Stimulated activated CD8-positive, alpha-beta memory T cell treated with anti-CD3 and anti-CD28 coated beads, Interleukin-2, amount 100 ng/mL, for 1 hour (primary cell): ENCODE results near the gene PCGF3.

ENCODE experiments used
- DNase-seq, 2 donors: peaks; one replicate each; pipeline ENCODE4 v3.0.0-alpha.2; 2020; ENCODE audit warnings: low read depth in 2 of 2

The PCGF3 gene

GRCh38 chr4:705278-706082 is at the start of gene PCGF3:
TSS of gene PCGF3 (plus strand) at chr4:705832. CDS start at chr4:733681, 27,849 bp downstream.
- peak; percentile 88 to 95 for DNase-seq

- DNase-seq, result no peak
Observed at GRCh38 chr4:656436-657337, 48.9 kb upstream of the PCGF3 start.

- no peak for DNase-seq
Observed at GRCh38 chr4:657338-657833, 48.2 kb upstream of the PCGF3 start.

GRCh38 chr4:657834-658667 is 47.6 kb upstream of the PCGF3 start:
- DNase-seq, result no peak

GRCh38 chr4:658681-659667 is 46.7 kb upstream of the PCGF3 start:
- no peak for DNase-seq

- no peak for DNase-seq
Observed at GRCh38 chr4:659851-660250, 45.8 kb upstream of the PCGF3 start.

- DNase-seq, result no peak
Observed at GRCh38 chr4:660401-660800, 45.2 kb upstream of the PCGF3 start.

GRCh38 chr4:661231-661630 is 44.4 kb upstream of the PCGF3 start:
- no peak for DNase-seq

- no peak for DNase-seq
Observed at GRCh38 chr4:661881-662761, 43.5 kb upstream of the PCGF3 start.

- DNase-seq, result no peak
Observed at GRCh38 chr4:663046-663437, 42.6 kb upstream of the PCGF3 start.

- peak; percentile 60 to 65 for DNase-seq
Observed at GRCh38 chr4:663438-664428, 41.9 kb upstream of the PCGF3 start.

- no peak for DNase-seq
Observed at GRCh38 chr4:664713-665231, 40.9 kb upstream of the PCGF3 start.

- no peak for DNase-seq
Observed at GRCh38 chr4:665381-665750, 40.3 kb upstream of the PCGF3 start.

- DNase-seq, result no peak
Observed at GRCh38 chr4:665751-666435, 39.7 kb upstream of the PCGF3 start.

- no peak for DNase-seq
Observed at GRCh38 chr4:666436-666810, 39.2 kb upstream of the PCGF3 start.

GRCh38 chr4:666822-667544 is 38.6 kb upstream of the PCGF3 start:
- no peak for DNase-seq

GRCh38 chr4:667545-667925 is 38.1 kb upstream of the PCGF3 start:
- no peak for DNase-seq
